ENCODE results near the gene UNC79. TPM values are rescaled to one million over a fixed set of nuclear protein-coding genes. Genes with fewer than 3 reads are reported as not detected.

Gene UNC79
- total RNA-seq, 1 experiment from 2014 or later: not detected

DNA sequence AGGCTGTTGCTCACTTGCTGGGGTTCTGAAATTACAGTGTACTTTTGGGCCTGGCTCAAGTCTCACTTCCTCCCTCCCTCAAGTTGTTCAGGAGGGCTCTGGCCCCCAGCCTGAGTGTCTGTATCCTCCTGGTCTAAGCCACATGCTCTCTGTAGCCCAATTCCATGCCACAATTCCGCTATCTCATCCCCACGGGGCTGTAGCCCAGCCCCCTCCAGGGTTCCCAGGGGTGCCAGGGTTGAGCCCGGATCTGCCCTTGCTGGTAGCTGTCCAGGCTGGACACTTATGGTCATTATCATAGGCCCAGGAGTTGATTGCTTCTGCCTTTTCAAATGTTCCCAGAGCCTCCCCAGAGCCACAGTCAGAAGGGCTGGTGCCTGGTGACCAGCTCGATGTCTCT, 292.3 kb downstream of the UNC79 start:
- no peak overlapping the region for H3K4me3 Mint-ChIP-seq (ENCODE audit: low read depth, unreplicated experiment)
- H3K36me3 Mint-ChIP-seq (ENCODE audit: insufficient read depth, unreplicated experiment): no peaks in the 10 kb centered on the region
- peaks cover 87% of the 10 kb centered on the region for H3K27me3 Mint-ChIP-seq (ENCODE audit: unreplicated experiment)
- H3K9me3 Mint-ChIP-seq (ENCODE audit: low read depth, unreplicated experiment): no peaks in the 10 kb centered on the region
- TF ChIP-seq, protein P1, sequence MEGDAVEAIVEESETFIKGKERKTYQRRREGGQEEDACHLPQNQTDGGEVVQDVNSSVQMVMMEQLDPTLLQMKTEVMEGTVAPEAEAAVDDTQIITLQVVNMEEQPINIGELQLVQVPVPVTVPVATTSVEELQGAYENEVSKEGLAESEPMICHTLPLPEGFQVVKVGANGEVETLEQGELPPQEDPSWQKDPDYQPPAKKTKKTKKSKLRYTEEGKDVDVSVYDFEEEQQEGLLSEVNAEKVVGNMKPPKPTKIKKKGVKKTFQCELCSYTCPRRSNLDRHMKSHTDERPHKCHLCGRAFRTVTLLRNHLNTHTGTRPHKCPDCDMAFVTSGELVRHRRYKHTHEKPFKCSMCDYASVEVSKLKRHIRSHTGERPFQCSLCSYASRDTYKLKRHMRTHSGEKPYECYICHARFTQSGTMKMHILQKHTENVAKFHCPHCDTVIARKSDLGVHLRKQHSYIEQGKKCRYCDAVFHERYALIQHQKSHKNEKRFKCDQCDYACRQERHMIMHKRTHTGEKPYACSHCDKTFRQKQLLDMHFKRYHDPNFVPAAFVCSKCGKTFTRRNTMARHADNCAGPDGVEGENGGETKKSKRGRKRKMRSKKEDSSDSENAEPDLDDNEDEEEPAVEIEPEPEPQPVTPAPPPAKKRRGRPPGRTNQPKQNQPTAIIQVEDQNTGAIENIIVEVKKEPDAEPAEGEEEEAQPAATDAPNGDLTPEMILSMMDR (IDR thresholded peaks at IDR 0.05; ENCODE audit: unreplicated experiment): no peak
- no peak overlapping the region for H3K27ac Mint-ChIP-seq (ENCODE audit: unreplicated experiment)
- intact Hi-C loops (cut with micrococcal nuclease; ENCODE audit: unreplicated experiment): no loop called here
- CTCF ChIA-PET: no interaction called here
- no TSS peak for BruUV-seq (replicated peaks)
- DNase-seq: no peak
- no peaks in the 10 kb centered on the region for H3K4me1 Mint-ChIP-seq (ENCODE audit: low read depth, unreplicated experiment)

DNA sequence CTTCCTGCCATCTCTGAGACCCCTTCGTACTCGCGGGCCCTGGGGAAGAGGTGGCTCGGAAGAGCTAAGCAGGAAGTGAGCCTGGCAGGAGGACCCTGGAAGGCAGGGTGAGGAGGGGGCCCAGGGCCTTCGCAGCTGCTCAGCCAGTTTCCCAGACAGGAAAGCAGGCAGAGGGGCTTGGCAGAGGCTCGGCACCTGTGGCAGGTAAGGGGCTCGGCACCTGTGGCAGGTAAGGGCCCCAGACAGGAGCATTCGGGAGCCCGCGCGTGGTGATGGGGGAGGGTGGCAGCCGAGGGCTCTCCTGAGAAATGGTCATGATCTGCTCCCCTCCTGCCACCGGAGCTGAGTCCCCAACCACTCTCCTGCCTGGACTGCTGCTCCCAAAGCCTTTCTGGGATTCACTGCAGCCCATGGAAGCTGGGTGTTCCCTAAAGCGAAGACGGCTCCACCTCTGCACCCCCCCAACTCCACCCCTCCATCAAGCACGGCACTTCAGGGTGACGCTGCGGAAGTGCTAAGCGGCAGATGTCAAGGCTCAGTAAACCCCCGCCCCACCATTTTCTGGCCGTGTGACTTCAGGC, 294.4 kb downstream of the UNC79 start:
- CTCF ChIA-PET: no interaction called here
- TF ChIP-seq, protein P1 (IDR thresholded peaks at IDR 0.05; ENCODE audit: unreplicated experiment): no peak
- peaks cover 87% of the 10 kb centered on the region for H3K27me3 Mint-ChIP-seq (ENCODE audit: unreplicated experiment)
- no peak for DNase-seq
- no peak overlapping the region for H3K27ac Mint-ChIP-seq (ENCODE audit: unreplicated experiment)
- H3K9me3 Mint-ChIP-seq (ENCODE audit: low read depth, unreplicated experiment): no peaks in the 10 kb centered on the region
- H3K36me3 Mint-ChIP-seq (ENCODE audit: insufficient read depth, unreplicated experiment): no peaks in the 10 kb centered on the region
- intact Hi-C loops (cut with micrococcal nuclease; ENCODE audit: unreplicated experiment): no loop called here
- H3K4me1 Mint-ChIP-seq (ENCODE audit: low read depth, unreplicated experiment): no peaks in the 10 kb centered on the region
- H3K4me3 Mint-ChIP-seq (ENCODE audit: low read depth, unreplicated experiment): no peak overlapping the region
- no TSS peak for BruUV-seq (replicated peaks)

DNA sequence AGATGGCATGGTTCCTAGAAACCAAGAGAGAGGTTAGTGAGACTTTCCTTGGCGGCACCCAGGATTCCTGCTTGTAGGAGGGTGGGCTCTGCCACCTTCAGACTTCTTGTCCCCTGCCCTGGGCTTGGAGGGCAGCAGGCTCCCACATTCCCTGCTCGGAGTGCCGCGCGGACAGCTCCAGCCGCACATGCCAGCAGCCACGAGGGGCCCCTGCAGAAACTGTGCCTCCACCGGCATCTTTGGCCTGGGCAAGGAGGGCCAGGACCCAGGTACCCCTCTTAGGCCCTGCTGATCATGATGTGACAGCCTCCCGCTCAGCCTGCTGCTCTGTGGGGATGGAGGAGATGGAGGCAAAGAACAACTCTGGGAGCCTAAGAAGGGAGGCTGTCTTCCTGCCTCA, 295.3 kb downstream of the UNC79 start:
- CTCF ChIA-PET: no interaction called here
- no peak for DNase-seq
- no peaks in the 10 kb centered on the region for H3K36me3 Mint-ChIP-seq (ENCODE audit: insufficient read depth, unreplicated experiment)
- no peaks in the 10 kb centered on the region for H3K9me3 Mint-ChIP-seq (ENCODE audit: low read depth, unreplicated experiment)
- no TSS peak for BruUV-seq (replicated peaks)
- intact Hi-C loops (cut with micrococcal nuclease; ENCODE audit: unreplicated experiment): no loop called here
- peaks cover 87% of the 10 kb centered on the region for H3K27me3 Mint-ChIP-seq (ENCODE audit: unreplicated experiment)
- H3K4me3 Mint-ChIP-seq (ENCODE audit: low read depth, unreplicated experiment): no peak overlapping the region
- TF ChIP-seq, protein P1 (IDR thresholded peaks at IDR 0.05; ENCODE audit: unreplicated experiment): no peak
- H3K27ac Mint-ChIP-seq (ENCODE audit: unreplicated experiment): no peak overlapping the region
- no peaks in the 10 kb centered on the region for H3K4me1 Mint-ChIP-seq (ENCODE audit: low read depth, unreplicated experiment)

DNA sequence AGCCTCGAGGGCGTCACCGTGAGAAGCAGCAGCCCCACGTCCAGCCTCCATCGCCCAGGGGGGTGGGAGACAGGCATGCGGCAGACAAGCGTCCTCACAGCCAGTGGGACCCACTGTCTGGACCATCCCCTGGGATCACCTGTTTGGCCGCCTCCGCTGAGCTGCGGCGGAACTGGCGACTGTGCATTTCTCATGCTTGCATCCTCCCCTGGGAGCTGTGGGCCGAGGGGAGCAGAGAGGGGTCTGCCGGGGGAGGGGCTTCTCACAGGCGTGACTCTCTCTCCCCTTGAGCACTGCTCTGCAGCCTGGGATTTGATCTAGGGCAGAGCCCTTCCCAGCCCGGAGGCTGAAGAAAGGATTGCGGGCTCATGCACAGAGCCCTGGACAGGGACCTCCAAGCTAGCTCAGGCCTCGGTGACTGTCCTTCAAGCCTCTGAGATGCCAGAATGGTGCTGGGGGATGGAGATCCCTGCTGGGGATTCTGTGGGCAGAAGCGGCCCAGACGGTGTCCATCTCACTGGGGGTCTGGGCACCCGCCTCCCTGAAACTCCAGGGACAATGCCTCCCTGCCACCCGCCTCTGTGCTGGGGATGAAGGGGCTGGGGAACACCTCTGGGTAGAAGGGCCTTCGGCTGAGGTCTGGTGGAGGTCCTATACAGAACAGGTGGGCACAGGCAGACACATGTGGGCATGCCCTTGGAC, 296.5 kb downstream of the UNC79 start:
- TF ChIP-seq, protein P1 (IDR thresholded peaks at IDR 0.05; ENCODE audit: unreplicated experiment): no peak
- CTCF ChIA-PET: no interaction called here
- intact Hi-C loops (cut with micrococcal nuclease; ENCODE audit: unreplicated experiment): no loop called here
- no TSS peak for BruUV-seq (replicated peaks)
- Mint-ChIP-seq H3K4me3 (ENCODE audit: low read depth, unreplicated experiment) (no peak overlapping the region), H3K27ac (ENCODE audit: unreplicated experiment) (no peak overlapping the region), H3K36me3 (ENCODE audit: insufficient read depth, unreplicated experiment) (no peaks in the 10 kb centered on the region), H3K9me3 (ENCODE audit: low read depth, unreplicated experiment) (no peaks in the 10 kb centered on the region), H3K4me1 (ENCODE audit: low read depth, unreplicated experiment) (no peaks in the 10 kb centered on the region), H3K27me3 (ENCODE audit: unreplicated experiment) (peaks cover 84% of the 10 kb centered on the region)
- DNase-seq: no peak
